HG02981 (cell line): Measurements from ENCODE around the gene CD48.
A peak's percentile ranks its signal among the peaks of the same experiment; 100 is the strongest.
"Not testable (repeated sequence)": the region's sequence is repeated elsewhere in the genome, so short reads cannot be mapped to it uniquely, and the experiment has no call there.

Experiments used
- ATAC-seq: cut with Tn5 transposase; IDR thresholded peaks from one replicate; pipeline ENCODE4 v1.9.1; 2021; ENCODE audit warnings: mild to moderate bottlenecking, moderate library complexity; ENCODE audit not compliant: unreplicated experiment

CD48 gene

GRCh38 chr1:160716013-160716412 is 4.4 kb upstream of the CD48 start:
- ATAC-seq, result no peak

GRCh38 chr1:160714034-160714648 is 2.5 kb upstream of the CD48 start:
- ATAC-seq, result not testable (repeated sequence)

- no peak for ATAC-seq
Observed at GRCh38 chr1:160713161-160713560, 1.5 kb upstream of the CD48 start.

- ATAC-seq, result peak; percentile 43
Observed at GRCh38 chr1:160712525-160713080, 981 bp upstream of the CD48 start.

GRCh38 chr1:160711276-160711601 is 383 bp downstream of the CD48 start:
- ATAC-seq, result no peak

GRCh38 chr1:160710517-160711252 is 937 bp downstream of the CD48 start:
- no peak for ATAC-seq

- no peak for ATAC-seq
Observed at GRCh38 chr1:160709715-160710114, 1.9 kb downstream of the CD48 start.

GRCh38 chr1:160708801-160709200 is 2.8 kb downstream of the CD48 start:
- peak; percentile 36 for ATAC-seq

- no peak for ATAC-seq
Observed at GRCh38 chr1:160708118-160708517, 3.5 kb downstream of the CD48 start.

GRCh38 chr1:160707236-160708064 is 4.2 kb downstream of the CD48 start:
- ATAC-seq, result no peak

GRCh38 chr1:160706526-160707235 is 4.9 kb downstream of the CD48 start:
- ATAC-seq, result no peak

GRCh38 chr1:160705742-160706141 is 5.9 kb downstream of the CD48 start:
- ATAC-seq, result no peak

GRCh38 chr1:160705212-160705621 is 6.4 kb downstream of the CD48 start:
- ATAC-seq, result not testable (repeated sequence)

- ATAC-seq, result no peak
Observed at GRCh38 chr1:160704250-160704649, 7.4 kb downstream of the CD48 start.

GRCh38 chr1:160702100-160702499 is 9.5 kb downstream of the CD48 start:
- no peak for ATAC-seq

- ATAC-seq, result not testable (repeated sequence)
Observed at GRCh38 chr1:160692390-160692789, 19.2 kb downstream of the CD48 start.

- ATAC-seq, result peak; percentile 47
Observed at GRCh38 chr1:160685266-160685665, 26.4 kb downstream of the CD48 start.

GRCh38 chr1:160682983-160683865 is 28.4 kb downstream of the CD48 start:
- ATAC-seq, result no peak

GRCh38 chr1:160681891-160682140 is 29.8 kb downstream of the CD48 start:
- no peak for ATAC-seq
